Measurements from ENCODE around the gene ITGAV. TPM values are rescaled to one million over a fixed set of nuclear protein-coding genes. Genes with fewer than 3 reads are reported as not detected.

ITGAV gene
- total RNA-seq, 5 donors from 2014 or later (not counting 1 experiment from before 2014, with no cell fraction given), result 5.8 to 9.5 (median 5.9) TPM

GRCh38 chr2:186551323-186552050 lies 38.4 kb upstream of the ITGAV start:
- Mint-ChIP-seq H3K4me1 (no peaks in the 10 kb centered on the region), H3K9me3 (no peaks in the 10 kb centered on the region), H3K27me3 (peaks cover 4 to 13% of the 10 kb centered on the region in 2 donors), H3K4me3 (no peak overlapping the region), H3K27ac (no peak overlapping the region), H3K36me3 (no peaks in the 10 kb centered on the region)
- CTCF ChIA-PET, result no interaction called here
- no peak for DNase-seq
- POLR2A ChIA-PET, result no interaction called here
- ATAC-seq (replicated peaks in 1 of 4), result no peak
- Histone ChIP-seq H3K4me1 (ENCODE audit: control insufficient read depth in 1 of 2, extremely low read depth in 1 of 2, insufficient read depth in 2 of 2, low read length in 2 of 2) (no peaks in the 10 kb centered on the region), H3K27ac (ENCODE audit: low read length) (no peak overlapping the region), H3K9me3 (no peaks in the 10 kb centered on the region), H3K27me3 (replicated peaks in 1 of 2; ENCODE audit: control insufficient read depth in 2 of 2, extremely low read depth in 1 of 2, insufficient read depth in 2 of 2, low read length in 1 of 2) (peaks cover 0 to 2% of the 10 kb centered on the region in 2 experiments), H3K36me3 (ENCODE audit: control insufficient read depth in 2 of 2, extremely low read depth in 1 of 2, insufficient read depth in 1 of 2, low read length in 1 of 2) (no peaks in the 10 kb centered on the region), H3K4me3 (ENCODE audit: control insufficient read depth in 1 of 2, extremely low read depth in 1 of 2, low read length in 1 of 2) (no peak overlapping the region)
- 50% methylated on average over 2 of the region's 8 CpGs for WGBS (ENCODE audit: insufficient coverage)

DNA sequence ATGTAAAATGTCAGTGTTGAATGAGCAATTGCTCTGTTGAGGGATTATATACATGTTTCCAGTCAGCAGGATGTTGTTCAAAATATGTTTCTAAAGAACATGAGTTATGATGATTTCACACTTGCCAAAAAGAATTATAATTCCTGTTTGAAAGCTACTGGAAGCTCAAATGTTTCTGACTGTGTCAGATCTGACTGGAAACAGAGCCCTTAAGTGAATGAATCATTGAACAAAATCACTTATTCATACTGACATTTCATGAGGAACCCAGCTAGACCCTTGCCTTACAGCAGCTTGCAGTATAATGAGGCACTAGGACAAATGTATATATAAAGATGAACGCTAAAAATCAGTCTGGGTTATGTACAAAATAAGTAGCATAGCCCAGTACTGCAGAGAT lies 35.4 kb upstream of the ITGAV start:
- Mint-ChIP-seq H3K9me3 (no peaks in the 10 kb centered on the region), H3K27me3 (peaks cover 4 to 13% of the 10 kb centered on the region in 2 donors), H3K4me3 (no peak overlapping the region), H3K27ac (no peak overlapping the region), H3K36me3 (no peaks in the 10 kb centered on the region), H3K4me1 (no peaks in the 10 kb centered on the region)
- ChIA-PET POLR2A (no interaction called here), CTCF (no interaction called here)
- Histone ChIP-seq H3K4me3 (ENCODE audit: control insufficient read depth in 1 of 2, extremely low read depth in 1 of 2, low read length in 1 of 2) (no peak overlapping the region), H3K27ac (ENCODE audit: low read length) (no peak overlapping the region), H3K9me3 (no peaks in the 10 kb centered on the region), H3K27me3 (replicated peaks in 1 of 2; ENCODE audit: control insufficient read depth in 2 of 2, extremely low read depth in 1 of 2, insufficient read depth in 2 of 2, low read length in 1 of 2) (peaks cover 0 to 2% of the 10 kb centered on the region in 2 experiments), H3K4me1 (ENCODE audit: control insufficient read depth in 1 of 2, extremely low read depth in 1 of 2, insufficient read depth in 2 of 2, low read length in 2 of 2) (no peaks in the 10 kb centered on the region), H3K36me3 (ENCODE audit: control insufficient read depth in 2 of 2, extremely low read depth in 1 of 2, insufficient read depth in 1 of 2, low read length in 1 of 2) (no peaks in the 10 kb centered on the region)
- DNase-seq (no peak), ATAC-seq (replicated peaks in 1 of 4) (no peak)
- no CpG with 5 or more reads among the region's 1 CpG for WGBS (ENCODE audit: insufficient coverage)

GRCh38 chr2:186554850-186555671 lies 34.8 kb upstream of the ITGAV start:
- ChIA-PET CTCF (no interaction called here), POLR2A (interaction anchor here in 1 of 2 donors (0.6 kb wide), 1 partner anchor 19 kb away, joined by 6 read pairs; no protein-coding TSS in a partner anchor)
- Histone ChIP-seq H3K36me3 (ENCODE audit: control insufficient read depth in 2 of 2, extremely low read depth in 1 of 2, insufficient read depth in 1 of 2, low read length in 1 of 2) (no peaks in the 10 kb centered on the region), H3K27me3 (replicated peaks in 1 of 2; ENCODE audit: control insufficient read depth in 2 of 2, extremely low read depth in 1 of 2, insufficient read depth in 2 of 2, low read length in 1 of 2) (no peaks in the 10 kb centered on the region), H3K27ac (ENCODE audit: low read length) (no peak overlapping the region), H3K4me1 (ENCODE audit: control insufficient read depth in 1 of 2, extremely low read depth in 1 of 2, insufficient read depth in 2 of 2, low read length in 2 of 2) (no peaks in the 10 kb centered on the region), H3K9me3 (no peaks in the 10 kb centered on the region), H3K4me3 (ENCODE audit: control insufficient read depth in 1 of 2, extremely low read depth in 1 of 2, low read length in 1 of 2) (no peak overlapping the region)
- DNase-seq (no peak), ATAC-seq (replicated peaks in 1 of 4) (no peak)
- Mint-ChIP-seq H3K36me3 (no peaks in the 10 kb centered on the region), H3K4me1 (no peaks in the 10 kb centered on the region), H3K27ac (no peak overlapping the region), H3K4me3 (no peak overlapping the region), H3K27me3 (peaks cover 3 to 12% of the 10 kb centered on the region in 2 donors), H3K9me3 (no peaks in the 10 kb centered on the region)
- WGBS (ENCODE audit: insufficient coverage), result 94% methylated on average over 3 of the region's 8 CpGs

DNA sequence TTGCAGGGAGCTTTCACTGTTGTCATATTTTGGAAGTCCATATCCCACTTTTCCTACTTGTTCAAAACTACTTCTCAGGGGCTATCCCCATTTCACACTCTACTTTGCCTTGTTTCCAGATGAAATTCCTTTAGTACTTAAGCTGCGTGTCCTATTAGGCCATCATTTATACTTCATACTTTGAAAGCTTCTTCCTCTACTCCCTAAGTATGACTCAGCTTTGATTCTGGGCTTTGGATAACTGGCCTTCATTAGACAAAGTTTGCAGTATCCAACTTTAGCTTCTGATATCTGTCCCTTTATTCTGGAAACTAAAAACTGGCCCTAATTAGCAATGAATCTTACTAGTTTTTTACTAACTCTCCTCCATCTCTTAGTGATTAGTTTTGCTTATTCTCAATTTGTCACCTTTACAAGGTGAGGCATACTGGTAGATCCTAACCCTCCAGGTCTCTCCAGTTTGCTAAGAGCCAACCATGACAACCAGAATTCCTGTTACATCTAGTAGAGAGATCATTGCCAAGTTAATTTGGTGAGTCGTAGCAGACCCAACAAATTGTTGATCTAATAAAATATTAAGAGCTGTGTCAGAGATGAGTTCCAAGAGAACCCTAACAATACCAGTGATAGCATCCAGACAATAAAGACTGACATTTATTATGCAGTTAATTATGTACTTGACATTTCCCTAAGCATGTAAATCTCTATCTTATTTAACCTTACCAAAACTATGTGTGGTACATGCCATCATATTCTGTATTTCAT lies 31.2 kb upstream of the ITGAV start:
- CTCF ChIA-PET, result no interaction called here
- POLR2A ChIA-PET, result no interaction called here
- Histone ChIP-seq H3K27me3 (replicated peaks in 1 of 2; ENCODE audit: control insufficient read depth in 2 of 2, extremely low read depth in 1 of 2, insufficient read depth in 2 of 2, low read length in 1 of 2) (no peaks in the 10 kb centered on the region), H3K27ac (ENCODE audit: low read length) (no peak overlapping the region), H3K4me3 (ENCODE audit: control insufficient read depth in 1 of 2, extremely low read depth in 1 of 2, low read length in 1 of 2) (no peak overlapping the region), H3K9me3 (no peaks in the 10 kb centered on the region), H3K4me1 (ENCODE audit: control insufficient read depth in 1 of 2, extremely low read depth in 1 of 2, insufficient read depth in 2 of 2, low read length in 2 of 2) (no peaks in the 10 kb centered on the region), H3K36me3 (ENCODE audit: control insufficient read depth in 2 of 2, extremely low read depth in 1 of 2, insufficient read depth in 1 of 2, low read length in 1 of 2) (no peaks in the 10 kb centered on the region)
- peaks cover 9 to 11% of the 10 kb centered on the region in 2 donors for H3K27me3 Mint-ChIP-seq
- peaks cover 0 to under 1% (median 0%) of the 10 kb centered on the region in 3 donors for H3K9me3 Mint-ChIP-seq
- no peaks in the 10 kb centered on the region for H3K36me3 Mint-ChIP-seq
- ATAC-seq (replicated peaks in 1 of 4) (no peak), DNase-seq (no peak)
- no peak overlapping the region for H3K27ac Mint-ChIP-seq
- H3K4me1 Mint-ChIP-seq, result no peaks in the 10 kb centered on the region
- 100% methylated on average over 1 of the region's 2 CpGs for WGBS (ENCODE audit: insufficient coverage)
- no peak overlapping the region for H3K4me3 Mint-ChIP-seq

GRCh38 chr2:186559370-186559769 lies 30.5 kb upstream of the ITGAV start:
- peaks cover 9 to 12% of the 10 kb centered on the region in 2 donors for H3K27me3 Mint-ChIP-seq
- H3K4me1 ChIP-seq (ENCODE audit: control insufficient read depth in 1 of 2, extremely low read depth in 1 of 2, insufficient read depth in 2 of 2, low read length in 2 of 2), result no peaks in the 10 kb centered on the region
- H3K36me3 Mint-ChIP-seq, result no peaks in the 10 kb centered on the region
- CTCF ChIA-PET, result no interaction called here
- no peaks in the 10 kb centered on the region for H3K4me1 Mint-ChIP-seq
- H3K36me3 ChIP-seq (ENCODE audit: control insufficient read depth in 2 of 2, extremely low read depth in 1 of 2, insufficient read depth in 1 of 2, low read length in 1 of 2), result no peaks in the 10 kb centered on the region
- H3K9me3 ChIP-seq, result no peaks in the 10 kb centered on the region
- no peak overlapping the region for H3K27ac Mint-ChIP-seq
- no peak overlapping the region for H3K4me3 Mint-ChIP-seq
- ATAC-seq (replicated peaks in 1 of 4) (no peak), DNase-seq (no peak)
- H3K27ac ChIP-seq (ENCODE audit: low read length), result no peak overlapping the region
- peaks cover 0 to 5% (median 3%) of the 10 kb centered on the region in 3 donors for H3K9me3 Mint-ChIP-seq
- H3K4me3 ChIP-seq (ENCODE audit: control insufficient read depth in 1 of 2, extremely low read depth in 1 of 2, low read length in 1 of 2), result no peak overlapping the region
- no peaks in the 10 kb centered on the region for H3K27me3 ChIP-seq (replicated peaks in 1 of 2; ENCODE audit: control insufficient read depth in 2 of 2, extremely low read depth in 1 of 2, insufficient read depth in 2 of 2, low read length in 1 of 2)
- POLR2A ChIA-PET, result no interaction called here

- H3K27me3 ChIP-seq (replicated peaks in 1 of 2; ENCODE audit: control insufficient read depth in 2 of 2, extremely low read depth in 1 of 2, insufficient read depth in 2 of 2, low read length in 1 of 2), result no peaks in the 10 kb centered on the region
- Mint-ChIP-seq H3K27me3 (peaks cover 10 to 14% of the 10 kb centered on the region in 2 donors), H3K9me3 (peaks cover 0 to 5% (median 3%) of the 10 kb centered on the region in 3 donors), H3K4me3 (no peak overlapping the region), H3K36me3 (no peaks in the 10 kb centered on the region), H3K4me1 (no peaks in the 10 kb centered on the region), H3K27ac (no peak overlapping the region)
- no peaks in the 10 kb centered on the region for H3K4me1 ChIP-seq (ENCODE audit: control insufficient read depth in 1 of 2, extremely low read depth in 1 of 2, insufficient read depth in 2 of 2, low read length in 2 of 2)
- WGBS (ENCODE audit: insufficient coverage), result 100% methylated on average over 2 of the region's 3 CpGs
- ChIA-PET POLR2A (no interaction called here), CTCF (no interaction called here)
- H3K4me3 ChIP-seq (ENCODE audit: control insufficient read depth in 1 of 2, extremely low read depth in 1 of 2, low read length in 1 of 2), result no peak overlapping the region
- no peaks in the 10 kb centered on the region for H3K36me3 ChIP-seq (ENCODE audit: control insufficient read depth in 2 of 2, extremely low read depth in 1 of 2, insufficient read depth in 1 of 2, low read length in 1 of 2)
- ATAC-seq (replicated peaks in 1 of 4) (no peak), DNase-seq (no peak)
- H3K9me3 ChIP-seq, result no peaks in the 10 kb centered on the region
- H3K27ac ChIP-seq (ENCODE audit: low read length), result no peak overlapping the region
Measured at GRCh38 chr2:186559848-186560247, 30.0 kb upstream of the ITGAV start.
